Neuronal stem cell (in vitro differentiated cells): ENCODE results near the gene ADRB2.

ENCODE experiments used
- DNase-seq: peaks from one replicate; pipeline ENCODE4 v3.0.0-alpha.2; 2013; ENCODE audit warnings: low spot score
- H2AFZ ChIP-seq: one replicate; pipeline ENCODE4 v1.6.1; 2013; ENCODE audit warnings: mild to moderate bottlenecking, low read length, inconsistent platforms
- H2AK5ac ChIP-seq: 2 replicates; pipeline ENCODE4 v1.6.1; 2013; ENCODE audit warnings: low read depth, mild to moderate bottlenecking, inconsistent platforms, low read length, moderate library complexity, mixed read lengths
- H2BK120ac ChIP-seq: 2 replicates; pipeline ENCODE4 v1.6.1; 2013; ENCODE audit warnings: low read depth, mild to moderate bottlenecking, inconsistent platforms, low read length, moderate library complexity, mixed read lengths
- H2BK12ac ChIP-seq: one replicate; pipeline ENCODE4 v1.6.1; 2013; ENCODE audit warnings: low read length, inconsistent platforms
- H2BK15ac ChIP-seq: 2 replicates; pipeline ENCODE4 v1.6.1; 2013; ENCODE audit warnings: mild to moderate bottlenecking, low read length, inconsistent platforms, mixed read lengths
- H2BK5ac ChIP-seq: one replicate; pipeline ENCODE4 v1.6.1; 2013; ENCODE audit warnings: inconsistent platforms, mild to moderate bottlenecking, low read length, moderate library complexity
- H3K14ac ChIP-seq: one replicate; pipeline ENCODE4 v1.6.1; 2013; ENCODE audit warnings: low read length, inconsistent platforms
- H3K18ac ChIP-seq: 2 replicates; pipeline ENCODE4 v1.6.1; 2013; ENCODE audit warnings: low read length, inconsistent platforms
- H3K23ac ChIP-seq: 2 replicates; pipeline ENCODE4 v1.6.1; 2013; ENCODE audit warnings: low read depth, mild to moderate bottlenecking, mixed read lengths, low read length, inconsistent platforms; ENCODE audit not compliant: poor library complexity
- H3K27ac ChIP-seq: replicated peaks from 3 replicates; pipeline ENCODE4 v1.5.1; 2013; ENCODE audit warnings: low read length, inconsistent platforms
- H3K27me3 ChIP-seq, 3 experiments: 2 replicates each; pipeline ENCODE4 v1.6.1; 2013; ENCODE audit warnings: low read length in 3 of 3, mild to moderate bottlenecking in 2 of 3, inconsistent platforms in 1 of 3, low read depth in 1 of 3, mixed read lengths in 1 of 3, moderate library complexity in 1 of 3; ENCODE audit not compliant: control insufficient read depth in 3 of 3, insufficient read depth in 3 of 3
- H3K36me3 ChIP-seq, 2 donors: replicated peaks in 1 of 2; 2 replicates each; pipeline ENCODE4 v1.6.1; 2013; ENCODE audit warnings: low read length in 2 of 2; ENCODE audit not compliant: control insufficient read depth in 2 of 2, insufficient read depth in 2 of 2
- H3K4ac ChIP-seq: 2 replicates; pipeline ENCODE4 v1.6.1; 2013; ENCODE audit warnings: inconsistent platforms, mild to moderate bottlenecking, low read length, moderate library complexity
- H3K4me1 ChIP-seq, 2 donors: 1 replicate in 1 of 2; 2 replicates in 1 of 2; pipeline ENCODE4 v1.6.1; 2013; ENCODE audit warnings: low read length in 2 of 2, low read depth in 1 of 2; ENCODE audit not compliant: control insufficient read depth in 2 of 2, insufficient read depth in 1 of 2
- H3K4me2 ChIP-seq: one replicate; pipeline ENCODE4 v1.6.1; 2013; ENCODE audit warnings: mild to moderate bottlenecking, low read length, inconsistent platforms; ENCODE audit not compliant: insufficient read depth, poor library complexity, severe bottlenecking
- H3K4me3 ChIP-seq, 2 donors: 2 replicates each; pipeline ENCODE4 v1.5.1; 2013; ENCODE audit warnings: low read length in 2 of 2, mild to moderate bottlenecking in 2 of 2, inconsistent platforms in 1 of 2, moderate library complexity in 1 of 2
- H3K79me1 ChIP-seq: one replicate; pipeline ENCODE4 v1.6.1; 2013; ENCODE audit warnings: low read depth, mild to moderate bottlenecking, inconsistent platforms, low read length, moderate library complexity
- H3K9ac ChIP-seq: one replicate; pipeline ENCODE4 v1.6.1; 2013; ENCODE audit warnings: mild to moderate bottlenecking, low read depth, low read length, inconsistent platforms; ENCODE audit not compliant: poor library complexity
- H3K9me3 ChIP-seq, 2 donors: replicated peaks in 1 of 2; 2 replicates each; pipeline versions ENCODE3 to v1.6.1; 2013; ENCODE audit warnings: low read length in 2 of 2, mild to moderate bottlenecking in 2 of 2, inconsistent platforms in 1 of 2, low read depth in 1 of 2, mixed read lengths in 1 of 2, moderate library complexity in 1 of 2; ENCODE audit not compliant: control insufficient read depth in 2 of 2, insufficient read depth in 1 of 2
- H4K8ac ChIP-seq: one replicate; pipeline ENCODE4 v1.6.1; 2013; ENCODE audit warnings: low read depth, mild to moderate bottlenecking, inconsistent platforms, low read length, moderate library complexity
- H4K91ac ChIP-seq: one replicate; pipeline ENCODE4 v1.6.1; 2013; ENCODE audit warnings: low read length, low read depth, mild to moderate bottlenecking, inconsistent platforms; ENCODE audit not compliant: poor library complexity
- WGBS, 2 donors: extraction: QIAGEN DNeasy Blood & Tissue Kit; methylation state at CpG; one replicate each; pipeline ENCODE4 v1.1.7; 2013; ENCODE audit warnings: missing lambda C conversion rate in 2 of 2, mixed read lengths in 1 of 2; ENCODE audit not compliant: insufficient read length in 2 of 2, insufficient replicate concordance in 1 of 2; ENCODE audit errors: extremely low coverage in 2 of 2; 5-methylcytosine and 5-hydroxymethylcytosine counted together

Gene ADRB2

GRCh38 chr5:148829734-148830133 is 3.3 kb downstream of the ADRB2 start:
- WGBS, 2 donors, result no CpG with 5 or more reads among the region's 5 CpGs

GRCh38 chr5:148830211-148830610 is 3.8 kb downstream of the ADRB2 start:
- Histone ChIP-seq H2AFZ (no peak overlapping the region), H4K91ac (no peak overlapping the region), H3K4me1 (peaks cover 4 to 6% of the 10 kb centered on the region in 2 donors), H3K27ac (no peak overlapping the region), H3K9ac (no peak overlapping the region), H3K79me1 (peaks cover 4% of the 10 kb centered on the region), H3K4me3 (no peak overlapping the region), H3K23ac (no peak overlapping the region), H3K18ac (no peak overlapping the region), H2AK5ac (no peak overlapping the region), H2BK12ac (no peak overlapping the region), H4K8ac (no peak overlapping the region), H3K14ac (no peak overlapping the region), H3K4ac (no peak overlapping the region), H3K27me3 (peaks cover 4 to 36% (median 20%) of the 10 kb centered on the region in 3 experiments), H2BK5ac (no peak overlapping the region), H3K4me2 (no peak overlapping the region), H2BK120ac (no peak overlapping the region), H3K36me3 (no peaks in the 10 kb centered on the region), H3K9me3 (peaks cover 0 to 4% of the 10 kb centered on the region in 2 donors), H2BK15ac (no peak overlapping the region)
- no peak for DNase-seq
- WGBS, 2 donors, result no CpG with 5 or more reads among the region's 2 CpGs

More at GRCh38 chr5:148829734-148830133, 3.3 kb downstream of the ADRB2 start:
- Histone ChIP-seq H3K18ac (no peak overlapping the region), H3K4me2 (no peak overlapping the region), H3K4me1 (peaks cover 4 to 6% of the 10 kb centered on the region in 2 donors), H4K8ac (no peak overlapping the region), H3K4me3 (no peak overlapping the region), H2BK5ac (no peak overlapping the region), H4K91ac (no peak overlapping the region), H3K9me3 (peaks cover 0 to 4% of the 10 kb centered on the region in 2 donors), H2AFZ (no peak overlapping the region), H3K9ac (no peak overlapping the region), H2AK5ac (no peak overlapping the region), H3K36me3 (no peaks in the 10 kb centered on the region), H3K27ac (no peak overlapping the region), H3K4ac (no peak overlapping the region), H2BK120ac (no peak overlapping the region), H2BK15ac (no peak overlapping the region), H3K23ac (no peak overlapping the region), H3K79me1 (peaks cover 4% of the 10 kb centered on the region), H3K14ac (no peak overlapping the region), H3K27me3 (peaks cover 4 to 39% (median 20%) of the 10 kb centered on the region in 3 experiments), H2BK12ac (no peak overlapping the region)
- DNase-seq, result no peak

DNA sequence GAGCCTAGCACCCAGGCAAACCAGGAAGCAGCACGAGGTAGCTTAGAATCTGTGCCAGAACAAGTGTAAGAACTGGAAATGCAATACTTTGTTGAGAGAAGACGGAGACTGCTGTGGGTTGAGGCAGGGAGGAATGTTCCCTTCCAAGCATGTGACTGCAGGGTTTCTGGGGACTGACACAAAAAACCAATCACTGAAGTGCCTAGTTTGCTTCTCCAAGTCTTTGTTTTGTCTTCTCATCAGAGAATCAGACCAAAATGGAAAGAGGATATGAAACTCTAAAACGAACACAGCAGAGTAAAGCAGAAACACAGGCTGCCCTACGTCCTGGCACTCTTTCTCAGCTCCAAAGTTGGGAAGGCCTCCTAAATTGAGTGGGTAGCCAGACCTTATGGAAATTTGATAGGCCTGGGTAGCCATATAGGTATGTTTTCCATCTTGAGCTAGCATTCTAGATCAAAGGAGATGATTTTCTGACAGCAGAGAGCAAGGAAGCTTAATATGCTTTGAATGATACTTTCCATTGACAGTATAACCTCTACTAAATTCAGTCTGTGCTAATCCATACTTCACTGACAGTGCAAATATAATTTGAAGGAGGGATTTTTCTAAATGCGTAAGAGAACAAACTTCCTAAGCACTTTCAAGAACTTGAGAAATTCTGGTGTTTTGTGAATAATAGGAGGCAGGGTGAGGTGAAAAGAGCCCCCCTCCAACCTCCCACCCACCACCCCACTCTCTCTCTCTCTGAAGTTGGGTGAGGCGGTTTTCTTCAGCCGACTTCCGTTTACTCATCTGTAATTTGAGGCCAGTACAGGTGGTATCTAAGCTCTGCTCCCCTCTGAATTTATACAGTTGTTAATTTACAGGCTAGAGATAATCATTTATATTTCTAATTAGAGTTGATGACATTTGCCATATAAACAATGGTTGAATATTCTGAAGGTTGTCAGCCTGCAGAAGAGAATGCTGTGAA is 5.5 kb downstream of the ADRB2 start:
- Histone ChIP-seq H2BK120ac (no peak overlapping the region), H2AK5ac (no peak overlapping the region), H3K4me1 (peaks cover 0 to 1% of the 10 kb centered on the region in 2 donors), H3K27ac (no peak overlapping the region), H4K8ac (no peak overlapping the region), H2BK15ac (no peak overlapping the region), H3K23ac (no peak overlapping the region), H2BK12ac (no peak overlapping the region), H3K79me1 (peaks cover 4% of the 10 kb centered on the region), H2BK5ac (no peak overlapping the region), H3K9ac (no peak overlapping the region), H3K36me3 (no peaks in the 10 kb centered on the region), H3K4me2 (no peak overlapping the region), H3K4me3 (no peak overlapping the region), H2AFZ (no peak overlapping the region), H3K9me3 (peaks cover 0 to 4% of the 10 kb centered on the region in 2 donors), H4K91ac (no peak overlapping the region), H3K4ac (no peak overlapping the region), H3K27me3 (peaks cover 2 to 23% (median 14%) of the 10 kb centered on the region in 3 experiments), H3K18ac (no peak overlapping the region), H3K14ac (no peak overlapping the region)
- WGBS, 2 donors, result no CpG with 5 or more reads among the region's 8 CpGs
- DNase-seq, result no peak

DNA sequence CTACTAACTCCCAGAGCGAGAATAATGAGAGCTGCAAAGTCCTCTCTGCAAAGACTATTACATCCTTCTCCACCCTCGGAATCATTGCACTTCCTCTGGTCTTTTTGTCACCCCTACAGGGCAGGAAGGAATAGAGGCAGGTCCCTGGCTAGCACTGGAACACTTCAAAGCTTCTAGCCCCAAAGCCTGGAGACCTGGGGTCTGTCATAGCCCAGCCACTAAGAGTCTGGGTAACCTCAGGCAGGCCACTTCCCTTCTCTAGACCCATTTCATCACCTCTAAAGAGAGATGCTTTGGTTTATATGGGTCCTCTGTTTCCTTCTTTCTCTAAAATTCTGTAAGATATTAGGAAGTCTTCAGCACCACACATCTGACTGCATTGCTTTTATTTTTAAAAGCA is 6.7 kb downstream of the ADRB2 start:
- Histone ChIP-seq H3K9me3 (no peaks in the 10 kb centered on the region), H2AK5ac (no peak overlapping the region), H4K91ac (no peak overlapping the region), H2BK120ac (no peak overlapping the region), H3K18ac (no peak overlapping the region), H2BK15ac (no peak overlapping the region), H3K23ac (no peak overlapping the region), H3K27ac (no peak overlapping the region), H4K8ac (no peak overlapping the region), H3K4me1 (no peaks in the 10 kb centered on the region), H3K4ac (no peak overlapping the region), H3K9ac (no peak overlapping the region), H3K4me3 (no peak overlapping the region), H3K4me2 (no peak overlapping the region), H3K14ac (no peak overlapping the region), H3K79me1 (no peaks in the 10 kb centered on the region), H2BK12ac (no peak overlapping the region), H3K36me3 (no peaks in the 10 kb centered on the region), H3K27me3 (peaks cover 0 to 13% (median 5%) of the 10 kb centered on the region in 3 experiments), H2AFZ (no peak overlapping the region), H2BK5ac (no peak overlapping the region)
- no peak for DNase-seq
- no CpG with 5 or more reads among the region's 2 CpGs for WGBS, 2 donors
